GM15510 (cell line): ENCODE data around the gene SIX4.

ENCODE experiments used
- POLR2A ChIP-seq: IDR thresholded peaks from 3 replicates; pipeline ENCODE4 v1.6.1; 2011; ENCODE audit warnings: borderline replicate concordance; ENCODE audit not compliant: insufficient read length; ENCODE audit errors: extremely low read depth

The SIX4 gene

GRCh38 chr14:60723907-60724618 is at the start of gene SIX4:
TSS of gene SIX4 (minus strand) at chr14:60724351. CDS start at chr14:60724074, 277 bp downstream.
- TF ChIP-seq POLR2A: no peak

GRCh38 chr14:60773558-60773957 is 49.4 kb upstream of the SIX4 start:
- TF ChIP-seq POLR2A: no peak

GRCh38 chr14:60771117-60771516 is 47.0 kb upstream of the SIX4 start:
- TF ChIP-seq POLR2A: no peak

DNA sequence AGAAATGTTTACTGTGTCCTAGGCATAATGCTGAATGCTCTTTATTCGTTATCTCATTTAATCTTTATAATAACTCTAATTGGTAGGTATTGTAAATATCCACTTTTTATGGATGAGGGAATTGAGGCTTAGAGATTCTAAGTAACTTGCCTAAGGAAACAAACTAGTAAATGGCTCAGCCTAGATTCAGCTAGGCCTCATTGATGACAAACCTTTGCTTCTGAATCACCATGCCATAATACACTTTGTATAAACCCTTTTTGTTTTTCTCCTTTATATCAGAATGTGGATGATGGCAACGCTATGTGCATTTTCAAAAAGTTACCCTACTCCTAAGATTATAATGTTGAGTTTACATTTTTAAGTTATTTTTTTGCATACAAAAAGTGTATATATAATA is 44.5 kb upstream of the SIX4 start:
- no peak for TF ChIP-seq POLR2A

DNA sequence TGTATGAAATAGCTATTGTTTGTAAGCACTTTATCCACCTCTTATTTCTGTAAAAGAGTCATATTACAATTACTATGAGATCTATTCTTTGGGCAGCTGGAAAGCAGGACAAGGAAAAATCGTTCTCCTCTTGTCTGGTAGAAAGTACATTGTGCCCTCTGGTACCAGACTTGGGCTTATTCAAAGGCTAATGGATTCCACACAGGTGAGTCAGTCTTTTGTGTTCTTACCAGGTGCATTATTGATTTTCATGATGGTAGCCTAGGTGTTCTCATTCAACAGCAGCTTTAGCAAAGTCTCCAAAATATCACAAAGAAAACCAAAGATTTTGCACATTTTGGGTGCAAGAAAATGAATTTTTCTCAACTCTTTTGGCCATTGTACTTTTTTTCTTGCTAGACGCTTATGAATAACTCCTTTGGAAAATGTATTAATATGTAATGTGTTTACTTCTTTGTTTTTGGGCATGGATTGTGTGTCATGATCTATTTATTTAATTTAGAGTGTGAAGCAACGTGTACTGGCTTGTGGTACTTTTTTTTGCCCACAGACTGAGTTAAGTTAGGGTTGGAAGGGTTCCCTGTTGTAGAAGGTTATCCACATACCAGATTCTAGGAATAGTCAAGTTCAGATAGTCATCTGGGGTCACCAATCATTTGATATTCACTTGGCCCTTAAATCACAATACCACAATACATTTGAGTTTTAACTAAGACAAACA is 36.7 kb upstream of the SIX4 start:
- no peak for TF ChIP-seq POLR2A

DNA sequence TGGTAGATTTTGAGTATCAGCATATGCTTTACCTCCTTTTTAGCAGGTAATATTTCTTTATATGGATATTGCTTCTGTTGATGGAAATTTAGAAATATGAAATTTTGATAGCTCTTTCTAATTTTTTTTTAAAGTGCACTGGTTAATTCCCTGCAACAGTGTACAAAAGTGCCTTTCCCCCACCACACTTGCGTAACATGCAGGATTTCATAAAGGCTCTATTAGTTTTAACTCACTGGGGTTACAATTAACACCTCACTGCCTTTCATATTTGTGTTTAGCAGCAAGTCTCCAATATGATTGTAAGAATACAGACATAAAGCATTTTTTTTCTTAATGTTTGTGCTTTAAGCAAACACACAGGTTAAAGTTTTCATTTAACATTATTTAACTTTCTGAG is 36.1 kb upstream of the SIX4 start:
- TF ChIP-seq POLR2A: no peak

GRCh38 chr14:60758885-60759284 is 34.7 kb upstream of the SIX4 start:
- no peak for TF ChIP-seq POLR2A

DNA sequence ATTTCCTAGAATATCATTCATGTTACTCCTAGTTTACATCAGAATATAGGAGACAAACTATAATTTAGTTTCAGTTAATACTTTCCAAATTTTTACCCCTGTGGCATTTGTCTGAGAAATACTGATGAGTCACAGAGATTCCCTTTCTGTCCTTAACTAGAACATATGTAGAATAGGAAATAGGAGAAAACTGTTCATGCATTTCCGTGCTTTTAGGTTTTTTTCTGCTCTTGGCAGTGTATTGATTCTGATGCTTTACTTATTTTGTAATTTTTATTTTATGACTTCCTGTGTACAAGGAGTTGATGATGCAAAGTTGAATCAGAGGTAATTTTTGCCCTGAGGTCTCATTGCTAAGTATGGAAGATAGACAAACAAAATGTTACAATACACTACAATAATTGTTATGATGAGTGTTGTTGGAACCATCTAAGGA is 33.4 kb upstream of the SIX4 start:
- TF ChIP-seq POLR2A: no peak

DNA sequence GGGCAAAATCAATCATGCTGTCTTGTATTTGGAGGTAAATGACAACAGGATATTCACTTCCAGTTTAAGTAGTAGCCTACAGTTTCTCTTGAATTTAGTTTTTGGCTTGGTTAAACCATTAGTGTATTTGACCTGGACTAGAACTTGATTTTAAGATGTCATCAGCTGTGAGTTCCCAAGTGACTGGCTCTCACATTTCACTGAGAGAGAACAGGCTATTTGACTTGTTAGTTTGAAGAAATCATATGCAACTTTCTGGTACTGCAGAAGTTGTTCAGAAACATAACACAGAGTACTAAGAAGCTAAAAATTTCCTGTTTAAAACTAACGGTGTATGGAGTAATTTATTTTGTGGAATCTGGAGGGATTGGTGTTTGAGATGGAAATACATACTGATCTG is 32.7 kb upstream of the SIX4 start:
- TF ChIP-seq POLR2A: no peak

- TF ChIP-seq POLR2A: no peak
Measured at GRCh38 chr14:60753264-60754119, 29.3 kb upstream of the SIX4 start.

DNA sequence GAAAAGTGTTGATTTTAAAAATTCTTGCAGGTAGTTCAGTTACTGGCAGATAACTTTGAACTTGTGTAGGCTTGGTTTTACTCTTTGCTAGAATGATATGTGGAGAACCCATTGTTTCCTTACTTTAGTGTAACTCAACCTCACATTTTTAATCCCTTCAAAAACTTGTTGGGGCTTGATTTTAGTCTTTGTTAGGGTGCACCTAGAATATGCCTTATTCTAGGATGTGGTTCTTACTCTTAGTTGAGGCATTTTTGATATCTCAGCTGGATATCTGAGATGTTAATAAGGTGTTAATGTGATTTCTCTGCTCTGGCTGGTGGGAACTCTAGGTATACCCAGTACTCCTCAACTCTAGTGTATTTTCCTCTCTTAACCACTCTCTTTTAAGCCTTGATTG is 20.4 kb upstream of the SIX4 start:
- TF ChIP-seq POLR2A: no peak

GRCh38 chr14:60738843-60739508 is 14.8 kb upstream of the SIX4 start:
- no peak for TF ChIP-seq POLR2A

DNA sequence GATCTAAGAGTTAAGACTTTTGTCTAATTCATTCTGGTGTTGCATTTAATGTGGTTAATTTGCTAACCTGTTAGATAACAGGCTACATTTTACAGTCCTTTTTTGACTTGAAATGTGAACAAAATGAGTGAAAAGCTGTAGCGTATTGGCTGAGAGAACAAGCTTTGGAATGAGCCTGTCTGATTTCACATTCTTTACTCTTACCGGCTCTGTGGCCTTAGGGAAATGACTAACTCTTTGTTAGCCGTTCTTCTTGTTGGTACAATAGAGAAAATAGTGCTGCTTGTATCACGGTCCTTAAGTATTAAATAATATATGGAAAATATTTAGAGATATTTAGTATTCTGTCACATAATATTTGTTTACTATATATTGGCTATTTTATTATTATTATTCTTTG is 12.3 kb upstream of the SIX4 start:
- TF ChIP-seq POLR2A: no peak

GRCh38 chr14:60735416-60735815 is 11.3 kb upstream of the SIX4 start:
- TF ChIP-seq POLR2A: no peak

DNA sequence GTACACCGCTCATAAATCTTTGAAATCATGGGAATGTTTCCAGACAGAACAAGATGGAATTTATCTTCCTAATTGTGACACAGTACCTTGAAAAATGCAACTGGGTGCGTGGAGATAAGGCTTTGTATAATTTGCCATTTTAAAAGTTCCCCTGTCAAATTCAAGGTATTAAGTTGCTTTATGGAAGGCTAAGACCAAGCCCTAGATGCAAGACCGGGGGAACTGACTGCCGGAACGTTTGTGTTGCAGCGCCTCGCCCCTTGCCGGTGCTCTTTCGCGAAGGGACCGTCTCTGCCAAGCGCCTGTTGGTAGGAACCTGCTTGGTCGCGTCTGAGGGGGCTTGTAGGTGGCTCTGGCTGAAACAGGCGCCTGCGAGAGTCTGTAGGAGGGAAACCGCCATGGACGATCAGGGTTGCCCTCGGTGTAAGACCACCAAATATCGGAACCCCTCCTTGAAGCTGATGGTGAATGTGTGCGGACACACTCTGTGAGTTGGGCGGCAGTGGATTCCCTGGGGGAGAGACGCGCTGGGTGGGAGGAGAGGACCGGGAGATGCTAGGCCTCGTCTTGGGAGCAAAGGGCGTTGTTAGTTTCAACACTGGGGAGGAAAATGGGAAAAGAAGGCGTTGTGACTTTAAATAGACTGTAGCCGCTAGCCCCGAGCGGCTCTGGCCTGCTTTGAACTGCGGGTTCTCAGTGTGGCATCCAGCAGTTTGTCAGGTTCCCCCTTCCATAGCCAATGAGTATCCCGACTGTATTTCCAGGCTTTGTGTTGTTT is 10.5 kb upstream of the SIX4 start, which contains the start of gene MNAT1:
Gene MNAT1, plus strand, starts transcription at position 297 of the 778 bp plus-strand sequence. Its CDS starts 102 bp downstream, at position 399.
- TF ChIP-seq POLR2A: peak; percentile 82
